HG02884 (cell line): ENCODE results near the gene CADPS.

Experiments used
- ATAC-seq: cut with Tn5 transposase; IDR thresholded peaks from one replicate; pipeline ENCODE4 v1.9.1; 2021; ENCODE audit warnings: mild to moderate bottlenecking, moderate library complexity; ENCODE audit not compliant: unreplicated experiment

Gene CADPS

GRCh38 chr3:62874711-62875557 is at the start of gene CADPS:
CADPS (minus strand) TSS chr3:62875416; CDS start chr3:62875029, 387 bp downstream.
- ATAC-seq: no peak

GRCh38 chr3:62923066-62923465 is 47.9 kb upstream of the CADPS start:
- ATAC-seq: no peak

GRCh38 chr3:62922326-62922725 is 47.1 kb upstream of the CADPS start:
- no peak for ATAC-seq

- no peak for ATAC-seq
Measured at GRCh38 chr3:62920466-62920784, 45.2 kb upstream of the CADPS start.

- no peak for ATAC-seq
Measured at GRCh38 chr3:62919784-62920465, 44.7 kb upstream of the CADPS start.

GRCh38 chr3:62918777-62919176 is 43.6 kb upstream of the CADPS start:
- ATAC-seq: no peak

GRCh38 chr3:62918131-62918530 is 42.9 kb upstream of the CADPS start:
- ATAC-seq: no peak

- ATAC-seq: no peak
Measured at GRCh38 chr3:62911526-62911925, 36.3 kb upstream of the CADPS start.

- ATAC-seq: no peak
Measured at GRCh38 chr3:62905331-62905730, 30.1 kb upstream of the CADPS start.

GRCh38 chr3:62898530-62899496 is 23.6 kb upstream of the CADPS start:
- ATAC-seq: no peak

GRCh38 chr3:62895901-62896300 is 20.7 kb upstream of the CADPS start:
- ATAC-seq: no peak

- ATAC-seq: no peak
Measured at GRCh38 chr3:62892951-62893350, 17.7 kb upstream of the CADPS start.

- ATAC-seq: no peak
Measured at GRCh38 chr3:62892045-62892444, 16.8 kb upstream of the CADPS start.

GRCh38 chr3:62888778-62889177 is 13.6 kb upstream of the CADPS start:
- ATAC-seq: no peak

GRCh38 chr3:62888180-62888579 is 13.0 kb upstream of the CADPS start:
- no peak for ATAC-seq

- no peak for ATAC-seq
Measured at GRCh38 chr3:62885136-62885535, 9.9 kb upstream of the CADPS start.

GRCh38 chr3:62884096-62884870 is 9.1 kb upstream of the CADPS start:
- ATAC-seq: no peak

- no peak for ATAC-seq
Measured at GRCh38 chr3:62882676-62883200, 7.5 kb upstream of the CADPS start.

- ATAC-seq: no peak
Measured at GRCh38 chr3:62876064-62876463, 848 bp upstream of the CADPS start.

- no peak for ATAC-seq
Measured at GRCh38 chr3:62875558-62876002, 364 bp upstream of the CADPS start.
